Gastroesophageal sphincter (tissue), 4 donors: ENCODE measurements around the gene CSF3. TPM values are rescaled to one million over a fixed set of nuclear protein-coding genes. Genes with fewer than 3 reads are reported as not detected.

Experiments used
- ATAC-seq: fragments of 150-250 bp; one replicate; pipeline ENCODE4 v1.9.1; 2016; ENCODE audit warnings: mild to moderate bottlenecking, moderate library complexity
- H3K27ac ChIP-seq, 4 donors: fragments of 200-600 bp; sonication (generic) in 3 of 4; 1 replicate in 3 of 4; 2 replicates in 1 of 4; pipeline ENCODE4 v1.5.1; 2016 to 2019
- H3K27me3 ChIP-seq: fragments of 200-600 bp; sonication (generic); one replicate; pipeline ENCODE4 v1.5.1; 2019
- H3K36me3 ChIP-seq, 2 donors: fragments of 200-600 bp; sonication (generic); one replicate each; pipeline ENCODE4 v1.5.1; 2019; ENCODE audit warnings: control low read depth in 1 of 2
- H3K4me1 ChIP-seq, 3 donors: fragments of 200-600 bp; sonication (generic); 1 replicate in 2 of 3; 2 replicates in 1 of 3; pipeline ENCODE4 v1.5.1; 2016 to 2019; ENCODE audit warnings: control low read depth in 2 of 3
- H3K4me3 ChIP-seq, 2 donors: fragments of 200-600 bp; sonication (generic); one replicate each; pipeline ENCODE4 v1.5.1; 2019; ENCODE audit warnings: mild to moderate bottlenecking in 1 of 2, moderate library complexity in 1 of 2
- H3K9me3 ChIP-seq, 3 donors: fragments of 200-600 bp; sonication (generic); one replicate each; pipeline ENCODE4 v1.5.1; 2017 to 2019; ENCODE audit warnings: control low read depth in 2 of 3
- EP300 ChIP-seq: sonication (generic); formaldehyde crosslinking; IDR thresholded peaks from one replicate; pipeline ENCODE4 v1.6.1; 2017; ENCODE audit warnings: antibody characterized with exemption, mild to moderate bottlenecking
- POLR2A ChIP-seq, 2 donors: fragments of 450-650 bp; IDR thresholded peaks; one replicate each; pipeline ENCODE4 v1.6.1; 2017; ENCODE audit warnings: antibody characterized with exemption in 2 of 2, mild to moderate bottlenecking in 2 of 2, moderate library complexity in 1 of 2
- POLR2AphosphoS5 ChIP-seq: sonication (generic); formaldehyde crosslinking; IDR thresholded peaks from one replicate; pipeline ENCODE4 v1.6.1; 2017; ENCODE audit warnings: antibody characterized with exemption
- WGBS, 2 donors: methylation state at CpG; one replicate each; pipeline ENCODE4 v1.1.5; 2018; ENCODE audit warnings: low coverage in 1 of 2; 5-methylcytosine and 5-hydroxymethylcytosine counted together
- total RNA-seq, 4 donors: library from RNA; depleted of rRNA; stranded (reverse); fragments of >200 nt; gene quantifications; one replicate each; pipeline ENCODE4 v1.1.0, GENCODE V29; 2016
- TF ChIP-seq, protein P1 (sequence below), 4 experiments: fragments of 200-600 bp in 2 of 4; fragments of 450-650 bp in 2 of 4; sonication (generic) in 1 of 4; IDR thresholded peaks; one replicate each; pipeline ENCODE4 v1.5.1; 2017 to 2019; ENCODE audit warnings: antibody characterized with exemption in 4 of 4, mild to moderate bottlenecking in 2 of 4, moderate library complexity in 2 of 4

The CSF3 gene
- total RNA-seq, 4 donors from 2014 or later, result 9.3 TPM; not detected in 3

DNA sequence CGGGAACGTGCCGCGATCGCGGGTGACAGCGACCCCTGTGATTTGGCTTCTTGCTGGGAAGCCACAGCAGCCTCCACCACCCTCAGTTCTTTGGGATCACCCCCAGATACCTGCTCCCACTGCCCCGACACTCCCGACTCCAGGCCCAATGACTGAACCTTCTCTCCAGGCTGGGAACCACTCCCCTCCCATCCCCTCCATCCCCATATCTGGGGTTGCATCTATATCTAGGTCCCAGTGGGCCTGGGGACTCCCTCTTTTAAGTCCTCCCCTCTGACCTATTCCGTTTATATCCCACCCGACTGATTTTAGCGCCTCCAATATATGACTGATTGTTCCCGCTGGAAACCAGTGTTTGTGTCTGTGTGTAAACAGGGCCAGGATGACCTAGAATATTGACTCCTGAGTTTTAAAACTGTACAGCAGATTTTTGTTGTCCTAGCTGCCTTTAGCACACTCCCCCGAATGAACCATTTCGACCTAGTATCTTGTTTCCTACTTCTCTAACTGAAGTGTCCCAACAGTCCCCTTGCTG is 34.0 kb upstream of the CSF3 start:
- Histone ChIP-seq H3K36me3 (peaks cover 0 to 28% of the 10 kb centered on the region in 2 donors), H3K4me1 (peaks cover 0 to 38% (median 17%) of the 10 kb centered on the region in 3 donors), H3K9me3 (no peaks in the 10 kb centered on the region), H3K27me3 (peaks cover 14% of the 10 kb centered on the region), H3K27ac (peak overlapping the region; percentile 89 to 98 (median 94)), H3K4me3 (peak overlapping the region; percentile 67 to 97)
- 0 to 2% methylated on average over 6 to 9 of the region's 15 CpGs for WGBS, 2 donors
- no peak for TF ChIP-seq EP300
- TF ChIP-seq, protein P1, sequence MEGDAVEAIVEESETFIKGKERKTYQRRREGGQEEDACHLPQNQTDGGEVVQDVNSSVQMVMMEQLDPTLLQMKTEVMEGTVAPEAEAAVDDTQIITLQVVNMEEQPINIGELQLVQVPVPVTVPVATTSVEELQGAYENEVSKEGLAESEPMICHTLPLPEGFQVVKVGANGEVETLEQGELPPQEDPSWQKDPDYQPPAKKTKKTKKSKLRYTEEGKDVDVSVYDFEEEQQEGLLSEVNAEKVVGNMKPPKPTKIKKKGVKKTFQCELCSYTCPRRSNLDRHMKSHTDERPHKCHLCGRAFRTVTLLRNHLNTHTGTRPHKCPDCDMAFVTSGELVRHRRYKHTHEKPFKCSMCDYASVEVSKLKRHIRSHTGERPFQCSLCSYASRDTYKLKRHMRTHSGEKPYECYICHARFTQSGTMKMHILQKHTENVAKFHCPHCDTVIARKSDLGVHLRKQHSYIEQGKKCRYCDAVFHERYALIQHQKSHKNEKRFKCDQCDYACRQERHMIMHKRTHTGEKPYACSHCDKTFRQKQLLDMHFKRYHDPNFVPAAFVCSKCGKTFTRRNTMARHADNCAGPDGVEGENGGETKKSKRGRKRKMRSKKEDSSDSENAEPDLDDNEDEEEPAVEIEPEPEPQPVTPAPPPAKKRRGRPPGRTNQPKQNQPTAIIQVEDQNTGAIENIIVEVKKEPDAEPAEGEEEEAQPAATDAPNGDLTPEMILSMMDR (IDR thresholded peaks at IDR 0.05), result no peak
- no peak for TF ChIP-seq POLR2A (IDR thresholded peaks at IDR 0.05)
- no peak for TF ChIP-seq POLR2AphosphoS5
- no peak for ATAC-seq

DNA sequence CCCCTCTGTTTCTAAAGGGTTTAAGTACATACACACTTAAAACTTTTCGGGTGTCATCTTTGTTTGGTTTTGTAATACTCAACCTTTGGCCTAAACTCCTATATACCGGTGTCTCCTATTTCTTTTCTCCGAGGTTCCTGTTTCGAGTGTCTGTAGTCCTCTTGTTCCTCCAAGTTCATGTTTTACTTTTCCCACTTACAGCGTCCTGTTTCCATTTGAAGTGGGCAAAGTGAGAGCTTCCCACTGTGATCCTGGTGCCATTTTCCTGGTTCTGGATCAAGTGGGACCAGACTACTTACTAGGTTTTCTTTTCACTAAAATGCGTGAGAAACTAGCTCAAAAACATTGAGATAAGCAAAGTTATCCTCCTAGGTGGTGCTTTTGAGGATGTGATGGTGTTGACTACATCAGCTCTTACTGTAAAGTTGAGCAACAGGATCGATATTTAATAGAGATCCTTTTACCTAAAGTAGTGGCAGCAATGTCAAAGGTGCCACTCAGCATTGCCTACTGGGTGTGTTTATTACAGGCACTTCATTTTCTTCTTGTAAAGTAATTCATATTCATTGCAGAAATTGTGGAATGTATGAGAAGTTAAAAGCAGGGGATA is 33.4 kb upstream of the CSF3 start:
- peak overlapping the region in 3 of 4 donors; percentile 90 to 98 (median 97) for H3K27ac ChIP-seq
- H3K9me3 ChIP-seq, result no peaks in the 10 kb centered on the region
- TF ChIP-seq POLR2A (IDR thresholded peaks at IDR 0.05), result no peak
- no peak for TF ChIP-seq EP300
- TF ChIP-seq POLR2AphosphoS5, result no peak
- TF ChIP-seq, protein P1 (IDR thresholded peaks at IDR 0.05), result no peak
- peaks cover 2 to 34% of the 10 kb centered on the region in 2 donors for H3K36me3 ChIP-seq
- no peak for ATAC-seq
- H3K4me3 ChIP-seq, result peak overlapping the region; percentile 67 to 97
- WGBS, 2 donors, result 25 to 31% methylated on average over 6 to 7 of the region's 7 CpGs
- H3K4me1 ChIP-seq, result peaks cover 0 to 38% (median 17%) of the 10 kb centered on the region in 3 donors
- H3K27me3 ChIP-seq, result peaks cover 8% of the 10 kb centered on the region

DNA sequence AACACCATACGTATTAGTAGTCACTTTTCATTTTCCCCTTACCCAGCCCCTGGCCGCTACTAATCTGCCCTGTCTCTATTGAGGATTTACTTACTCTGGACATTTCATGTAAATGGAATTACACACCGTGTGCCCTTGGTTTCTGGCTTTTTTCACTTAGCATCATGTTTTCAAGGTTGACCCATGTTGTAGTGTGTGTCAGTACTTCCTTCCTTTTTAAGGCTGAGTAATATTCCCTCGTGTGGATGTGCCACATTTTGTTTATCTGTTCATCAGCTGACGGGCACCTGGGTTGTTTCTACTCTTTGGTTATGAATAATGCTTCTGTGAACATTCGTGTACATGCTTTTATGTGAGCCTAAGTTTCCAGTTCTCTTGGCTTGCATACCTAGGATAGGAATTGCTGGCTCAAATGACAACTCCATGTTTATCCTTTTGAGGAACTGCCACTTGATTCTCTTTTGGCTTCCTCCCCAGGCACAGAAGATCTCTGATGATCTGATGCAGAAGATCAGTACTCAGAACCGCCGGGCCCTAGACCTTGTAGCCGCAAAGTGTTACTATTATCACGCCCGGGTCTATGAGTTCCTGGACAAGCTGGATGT is 26.9 kb upstream of the CSF3 start:
- peaks cover 0 to 10% (median 0%) of the 10 kb centered on the region in 3 donors for H3K4me1 ChIP-seq
- no peak overlapping the region for H3K4me3 ChIP-seq
- no peak overlapping the region for H3K27ac ChIP-seq
- peaks cover 9 to 98% of the 10 kb centered on the region in 2 donors for H3K36me3 ChIP-seq
- H3K9me3 ChIP-seq, result no peaks in the 10 kb centered on the region
- no peaks in the 10 kb centered on the region for H3K27me3 ChIP-seq
- WGBS, 2 donors, result 76 to 100% methylated on average over 2 to 6 of the region's 11 CpGs
- no peak for ATAC-seq
- TF ChIP-seq, protein P1 (IDR thresholded peaks at IDR 0.05), result no peak
- TF ChIP-seq EP300, result no peak
- no peak for TF ChIP-seq POLR2A (IDR thresholded peaks at IDR 0.05)
- no peak for TF ChIP-seq POLR2AphosphoS5

DNA sequence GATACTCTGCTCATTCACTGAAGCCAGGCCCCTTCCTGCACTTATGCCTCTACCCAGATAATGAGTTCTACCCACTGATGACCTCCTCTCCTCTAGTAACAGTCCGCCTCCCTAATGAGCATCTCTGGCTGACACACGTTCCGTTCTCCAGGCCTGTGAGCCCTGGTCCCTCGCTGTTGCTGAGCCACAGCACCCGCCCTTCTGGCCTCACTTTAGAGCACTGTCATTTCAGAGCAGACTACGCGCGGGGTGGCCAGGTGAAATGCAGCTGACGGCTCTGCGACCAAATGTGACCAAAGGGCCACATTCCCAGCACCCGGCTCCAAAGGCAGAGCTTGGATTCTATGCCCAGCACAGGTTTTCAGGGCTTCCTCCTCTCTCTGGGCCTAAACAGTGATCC is 20.8 kb upstream of the CSF3 start:
- WGBS, 2 donors, result 85 to 89% methylated on average over 4 to 8 of the region's 11 CpGs
- Histone ChIP-seq H3K36me3 (peaks cover under 1 to 96% of the 10 kb centered on the region in 2 donors), H3K4me1 (peaks cover 0 to 14% (median 3%) of the 10 kb centered on the region in 3 donors), H3K9me3 (no peaks in the 10 kb centered on the region), H3K27me3 (no peaks in the 10 kb centered on the region), H3K27ac (no peak overlapping the region), H3K4me3 (no peak overlapping the region)
- TF ChIP-seq, protein P1 (IDR thresholded peaks at IDR 0.05), result no peak
- no peak for TF ChIP-seq EP300
- TF ChIP-seq POLR2AphosphoS5, result no peak
- no peak for TF ChIP-seq POLR2A (IDR thresholded peaks at IDR 0.05)
- ATAC-seq, result no peak
